GM18951 (cell line): ENCODE results near the gene RCL1.

Experiments used
- POLR2A ChIP-seq: IDR thresholded peaks from 4 replicates; pipeline ENCODE4 v1.6.1; 2011; ENCODE audit warnings: mild to moderate bottlenecking; ENCODE audit not compliant: insufficient read length, insufficient read depth; ENCODE audit errors: extremely low read depth
- in situ Hi-C: fragments of 300-500 bp; cut with MboI; formaldehyde crosslinking; loops from one replicate; pipeline ENCODE4 v1.12.0; 2022; ENCODE audit warnings: low sequenced_read_pairs, mixed read lengths, inconsistent platforms; ENCODE audit not compliant: unreplicated experiment

RCL1 gene

GRCh38 chr9:4831944-4832343 lies 39.2 kb downstream of the RCL1 start:
- in situ Hi-C loops, result no loop called here
- TF ChIP-seq POLR2A, result no peak

GRCh38 chr9:4832786-4833579 lies 40.2 kb downstream of the RCL1 start:
- no peak for TF ChIP-seq POLR2A
- in situ Hi-C loops, result no loop called here

GRCh38 chr9:4833781-4834560 lies 41.2 kb downstream of the RCL1 start:
- TF ChIP-seq POLR2A, result no peak
- in situ Hi-C loops, result no loop called here

DNA sequence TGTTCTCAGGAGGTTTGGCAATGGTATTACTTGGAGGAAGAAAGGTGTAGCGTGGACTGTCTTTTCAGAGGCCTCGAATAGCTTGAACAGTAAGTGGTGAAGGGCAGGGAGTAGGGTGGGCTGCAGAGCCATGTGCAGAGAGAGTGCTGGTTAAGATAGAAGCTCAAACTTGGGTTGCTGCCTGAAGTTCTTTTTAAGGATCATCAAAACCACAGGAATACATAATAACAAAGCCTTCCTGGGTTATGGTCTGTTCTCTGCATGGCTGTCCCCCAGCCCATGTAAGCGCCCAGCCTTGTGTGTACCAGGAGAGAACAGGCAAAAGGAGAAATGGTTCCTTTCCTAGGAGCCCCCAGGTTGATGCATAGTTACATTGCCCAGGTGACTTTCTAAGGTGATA lies 43.9 kb downstream of the RCL1 start:
- in situ Hi-C loops, result no loop called here
- no peak for TF ChIP-seq POLR2A

DNA sequence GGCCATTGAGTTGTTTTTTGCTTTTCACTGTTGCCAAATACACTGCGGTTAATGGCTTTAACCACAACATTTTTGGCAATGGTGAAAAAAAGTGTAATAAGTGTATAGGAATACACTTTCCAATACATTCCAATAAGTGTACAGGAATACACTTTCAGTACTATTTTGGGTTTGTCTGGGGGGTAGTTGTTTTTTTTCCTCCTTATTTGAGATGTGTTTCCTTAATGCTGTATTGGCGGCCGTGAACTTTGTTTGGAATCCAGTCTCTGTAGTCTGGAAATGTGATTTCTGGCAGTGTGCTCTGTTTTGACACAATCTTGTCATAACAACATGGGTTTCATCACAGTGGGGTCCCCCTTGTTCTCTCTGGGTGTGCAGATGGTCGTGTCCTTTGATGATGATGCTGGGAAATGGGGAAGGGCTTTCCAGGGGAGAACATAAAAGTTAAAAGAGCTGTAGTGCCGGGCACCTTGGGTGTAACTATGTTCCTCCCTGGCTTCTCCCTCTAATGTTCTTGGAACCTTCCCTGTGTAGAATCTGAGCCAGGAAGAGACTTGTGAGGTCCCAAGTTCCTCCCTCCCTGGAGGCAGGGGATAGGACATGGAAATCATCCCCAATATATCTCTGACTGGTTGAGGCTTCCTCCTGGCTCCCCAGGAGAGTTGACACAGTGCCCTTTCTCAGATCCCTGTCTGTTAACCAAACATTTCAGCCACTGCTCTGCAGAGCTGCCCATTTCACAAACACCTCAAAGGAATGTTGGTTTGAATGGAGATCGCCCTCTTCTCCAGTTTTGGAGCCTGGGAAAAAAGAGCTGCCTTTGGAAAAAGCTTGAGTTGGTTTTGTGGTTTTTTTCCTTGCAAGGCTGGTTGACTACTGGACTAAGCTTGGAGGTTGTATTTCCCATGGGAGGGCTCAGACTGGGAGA lies 44.8 kb downstream of the RCL1 start:
- TF ChIP-seq POLR2A, result no peak
- in situ Hi-C loops, result no loop called here

DNA sequence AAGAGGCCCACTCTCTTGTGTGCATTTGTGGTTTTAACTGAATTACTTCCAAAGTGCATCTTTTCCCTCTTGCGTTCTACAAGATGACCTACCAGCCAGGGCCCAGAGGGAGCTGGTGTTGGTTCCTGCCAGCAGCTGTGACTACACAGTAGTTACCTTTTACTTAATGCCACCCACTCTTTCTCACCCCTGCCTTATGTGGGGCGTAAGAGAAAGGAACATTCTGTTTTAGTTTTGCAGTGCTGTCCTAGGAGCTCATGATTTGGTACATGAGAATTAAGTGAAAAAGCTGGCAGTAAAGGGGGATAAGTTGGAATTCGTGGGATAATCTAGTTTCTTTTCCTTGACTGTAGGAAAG lies 45.4 kb downstream of the RCL1 start:
- in situ Hi-C loops, result no loop called here
- no peak for TF ChIP-seq POLR2A

- no peak for TF ChIP-seq POLR2A
- in situ Hi-C loops, result no loop called here
Measured at GRCh38 chr9:4839470-4839912, 46.7 kb downstream of the RCL1 start.

- TF ChIP-seq POLR2A, result no peak
- in situ Hi-C loops, result no loop called here
Measured at GRCh38 chr9:4840018-4840417, 47.3 kb downstream of the RCL1 start.

- TF ChIP-seq POLR2A, result no peak
- in situ Hi-C loops, result no loop called here
Measured at GRCh38 chr9:4842213-4842612, 49.5 kb downstream of the RCL1 start.

DNA sequence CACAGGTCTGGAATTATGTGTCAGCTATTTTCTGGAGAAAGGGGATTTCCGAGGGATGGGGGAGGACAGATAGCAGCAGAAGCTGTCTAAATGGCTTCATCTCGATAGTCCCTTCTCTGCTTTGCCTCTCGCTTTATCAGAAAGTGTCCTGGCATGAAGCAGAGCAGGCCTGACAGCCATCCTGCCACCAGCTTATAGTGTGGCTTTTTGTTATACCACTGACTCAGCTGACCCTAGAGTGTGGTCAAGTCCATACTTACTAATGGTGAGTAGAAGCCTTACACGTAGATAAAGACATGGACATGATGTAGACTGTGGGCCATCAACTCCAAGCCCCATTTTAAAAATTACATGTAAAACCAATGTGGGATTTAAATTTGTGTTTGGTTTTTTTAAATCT lies 50.0 kb downstream of the RCL1 start:
- in situ Hi-C loops, result no loop called here
- TF ChIP-seq POLR2A, result no peak

- in situ Hi-C loops, result no loop called here
- TF ChIP-seq POLR2A, result no peak
Measured at GRCh38 chr9:4844056-4844838, 51.5 kb downstream of the RCL1 start.

DNA sequence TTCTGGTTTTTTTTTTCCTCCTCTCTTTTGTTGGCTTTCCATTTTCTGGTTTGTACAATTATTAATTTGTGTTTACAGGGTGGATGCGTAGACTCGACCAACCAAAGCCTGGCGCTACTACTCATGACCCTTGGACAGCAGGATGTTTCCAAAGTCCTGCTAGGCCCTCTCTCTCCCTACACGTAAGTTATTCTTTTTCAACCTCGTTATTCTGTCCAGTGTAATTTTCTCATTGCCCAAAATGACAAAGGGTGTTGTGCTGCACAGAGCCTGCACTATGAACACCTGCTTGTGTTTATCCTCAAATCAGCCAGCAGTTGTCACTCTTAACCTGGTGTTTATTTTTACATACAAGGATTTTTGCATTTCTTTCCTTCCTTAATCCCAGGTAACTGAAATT lies 56.6 kb downstream of the RCL1 start:
- in situ Hi-C loops, result no loop called here
- TF ChIP-seq POLR2A, result no peak
